K562 (cell line): ENCODE results near the gene CPLANE2. TPM values are rescaled to one million over a fixed set of nuclear protein-coding genes. Genes with fewer than 3 reads are reported as not detected.
A peak's percentile ranks its signal among the peaks of the same experiment; 100 is the strongest.

Source experiments
- BDP1 ChIP-seq: IDR thresholded peaks from 3 replicates; pipeline ENCODE4 v1.6.1; 2011; ENCODE audit not compliant: insufficient read length, insufficient read depth
- BHLHE40 ChIP-seq: IDR thresholded peaks from 2 replicates; pipeline ENCODE4 v1.6.1; 2011; ENCODE audit warnings: low read length, improper control_type of control experiment
- C11orf30 ChIP-seq: fragments of 450-650 bp; IDR thresholded peaks from 2 replicates; pipeline ENCODE4 v1.6.1; 2016; ENCODE audit warnings: low read depth, mild to moderate bottlenecking
- CREBBP ChIP-seq: IDR thresholded peaks from one replicate; pipeline ENCODE4 v1.6.1; 2012; ENCODE audit warnings: low read depth, mild to moderate bottlenecking, control low read depth, inconsistent platforms, low read length
- EGR1 ChIP-seq: fragments of 450-650 bp; conservative IDR thresholded peaks from 2 replicates; pipeline ENCODE4 v1.6.1; 2017; ENCODE audit warnings: mild to moderate bottlenecking
- ETV6 ChIP-seq, 3 experiments: fragments of 150-350 bp in 1 of 3; sonication (generic) in 1 of 3; formaldehyde crosslinking in 1 of 3; IDR thresholded peaks; 2 replicates each; pipeline versions ENCODE4 v1.6.1 to v1.8.0; 2014 to 2022; ENCODE audit warnings: borderline replicate concordance in 2 of 3, low read depth in 2 of 3, antibody characterized with exemption in 1 of 3, low read length in 1 of 3, mild to moderate bottlenecking in 1 of 3, missing genetic modification reagents in 1 of 3
- JUND ChIP-seq, 2 experiments: IDR thresholded peaks; 2 replicates in 1 of 2; 3 replicates in 1 of 2; pipeline ENCODE4 v1.6.1; 2011; ENCODE audit warnings: borderline replicate concordance in 2 of 2, low read depth in 2 of 2, low read length in 2 of 2, improper control_type of control experiment in 1 of 2, missing biosample characterization in 1 of 2, missing genetic modification characterization in 1 of 2, missing genetic modification reagents in 1 of 2
- NR2F6 ChIP-seq: fragments of 450-650 bp; formaldehyde crosslinking; IDR thresholded peaks from 2 replicates; pipeline ENCODE4 v1.4.0; 2020; ENCODE audit warnings: mild to moderate bottlenecking
- NR3C1 ChIP-seq: sonication (generic); formaldehyde crosslinking; IDR thresholded peaks from 2 replicates; pipeline ENCODE4 v1.8.1; 2022; ENCODE audit warnings: missing genetic modification reagents
- PKNOX1 ChIP-seq: fragments of 450-650 bp; IDR thresholded peaks from 2 replicates; pipeline ENCODE4 v1.6.1; 2016
- PRDM10 ChIP-seq: fragments of 450-650 bp; IDR thresholded peaks from 2 replicates; pipeline ENCODE4 v1.6.1; 2018; ENCODE audit not compliant: partially characterized antibody
- RCOR1 ChIP-seq, 2 experiments: IDR thresholded peaks; 2 replicates each; pipeline ENCODE4 v1.6.1; 2012; ENCODE audit warnings: low read depth in 2 of 2, low read length in 2 of 2, borderline replicate concordance in 1 of 2, improper control_type of control experiment in 1 of 2
- SIN3B ChIP-seq: fragments of 450-650 bp; IDR thresholded peaks from 2 replicates; pipeline ENCODE4 v1.6.1; 2017; ENCODE audit warnings: low read depth, mild to moderate bottlenecking, moderate library complexity
- SMC3 ChIP-seq: conservative IDR thresholded peaks from 2 replicates; pipeline ENCODE4 v1.6.1; 2011; ENCODE audit warnings: low read depth, low read length, improper control_type of control experiment; ENCODE audit not compliant: insufficient read depth
- TFAM ChIP-seq: fragments of 250-450 bp; sonication (Bioruptor Pico); conservative IDR thresholded peaks from 2 replicates; pipeline ENCODE4 v1.5.0; 2021; ENCODE audit warnings: mild to moderate bottlenecking, moderate library complexity
- TRIM24 ChIP-seq, 2 experiments: fragments of 450-650 bp; IDR thresholded peaks; 2 replicates each; pipeline ENCODE4 v1.6.1; 2016
- TSC22D4 ChIP-seq: fragments of 450-650 bp; IDR thresholded peaks from 2 replicates; pipeline ENCODE4 v1.6.1; 2016; ENCODE audit warnings: missing genetic modification characterization, missing biosample characterization, control low read depth
- ZFP1 ChIP-seq: fragments of 450-650 bp; formaldehyde crosslinking; IDR thresholded peaks from 2 replicates; pipeline ENCODE4 v1.4.0; 2020; ENCODE audit warnings: mild to moderate bottlenecking, mixed read lengths
- ZNF282 ChIP-seq: sonication (generic); formaldehyde crosslinking; IDR thresholded peaks from 2 replicates; pipeline ENCODE4 v1.8.1; 2023; ENCODE audit warnings: missing genetic modification reagents
- ZNF354B ChIP-seq: fragments of 250-450 bp; sonication (Bioruptor Pico); IDR thresholded peaks from 2 replicates; pipeline ENCODE4 v1.4.0; 2020
- ZNF717 ChIP-seq: fragments of 250-450 bp; sonication (Bioruptor Pico); IDR thresholded peaks from 2 replicates; pipeline ENCODE4 v1.5.0; 2021
- ZZZ3 ChIP-seq: fragments of 450-650 bp; IDR thresholded peaks from 2 replicates; pipeline ENCODE4 v1.6.1; 2016; ENCODE audit warnings: antibody characterized with exemption, mild to moderate bottlenecking, moderate library complexity
- polyA plus RNA-seq, 8 experiments: library from polyadenylated mRNA; depleted of rRNA in 4 of 8; stranded (reverse) in 5 of 8; unstranded in 3 of 8; fragments of >200 nt; fragmentation: Nextera tagmentation in 2 of 8; fragmentation: Illumina TruSeq in 1 of 8; extraction: Ambion mirVana in 2 of 8; extraction: Trizol in 1 of 8; gene quantifications; 2 replicates each; pipeline versions ENCODE4 v1.2.1 to v1.2.3, GENCODE V29; 2011 to 2014; ENCODE audit warnings: inconsistent platforms in 1 of 8, missing spikeins in 1 of 8
- total RNA-seq, 7 experiments: library from RNA; depleted of rRNA in 6 of 7; stranded (reverse); fragments of >200 nt in 6 of 7; fragmentation: Illumina TruSeq in 2 of 7; extraction: Trizol in 2 of 7; gene quantifications; 2 replicates each; pipeline versions ENCODE4 v1.2.1 to v1.2.3, GENCODE V29; 2011 to 2021; ENCODE audit warnings: low replicate concordance in 1 of 7
- TF ChIP-seq, protein P1 (sequence below): IDR thresholded peaks from 2 replicates; pipeline ENCODE4 v1.6.1; 2012; ENCODE audit warnings: low read depth, low read length, improper control_type of control experiment, borderline replicate concordance

The CPLANE2 gene
- total and polyA plus RNA-seq, 9 of the 15 experiments (the other 6 are each of a cell fraction or from before 2014, with no cell fraction given), result 0.17 to 20.9 (median 8.1) TPM

- TF ChIP-seq PKNOX1 (no peak), TRIM24 (IDR thresholded peaks at IDR 0.05) (0 out of 4 replicates have a peak, but pooled peaks of 1 of the 2 experiments have one; percentile 10), NR2F6 (CRISPR knock-in tag) (no peak), TFAM (no peak), ETV6 (IDR thresholded peaks at IDR 0.05; ENCODE audit: borderline replicate concordance in 1 of 2, low read depth in 2 of 2, low read length in 1 of 2) (no peak), ETV6 (CRISPR knock-in tag; IDR thresholded peaks at IDR 0.05; ENCODE audit: borderline replicate concordance) (no peak), JUND (IDR thresholded peaks at IDR 0.05; ENCODE audit: borderline replicate concordance, low read depth, low read length) (0 out of 2 replicates have a peak, but pooled peaks have one; percentile 29), JUND (tag; IDR thresholded peaks at IDR 0.05; ENCODE audit: borderline replicate concordance, low read depth, low read length) (peak; percentile 41; the same call in 1 of the 3 replicates), C11orf30 (no peak), CREBBP (no peak), ZFP1 (no peak), ZZZ3 (no peak), SIN3B (no peak), ZNF354B (CRISPR knock-in tag) (no peak), BDP1 (no peak), EGR1 (peak; percentile 32), RCOR1 (IDR thresholded peaks at IDR 0.05; ENCODE audit: borderline replicate concordance in 1 of 2, low read depth in 2 of 2, low read length in 2 of 2) (peak in 1 of 2 experiments; percentile 73; a peak in 1 of 4 replicates), BHLHE40 (no peak), PRDM10 (peak; percentile 15), SMC3 (peak; percentile 100), TSC22D4 (tag) (0 out of 2 replicates have a peak, but pooled peaks have one; percentile 31), ZNF282 (CRISPR knock-in tag) (no peak), ZNF717 (CRISPR knock-in tag) (no peak), NR3C1 (CRISPR knock-in tag) (no peak)
- TF ChIP-seq, protein P1, sequence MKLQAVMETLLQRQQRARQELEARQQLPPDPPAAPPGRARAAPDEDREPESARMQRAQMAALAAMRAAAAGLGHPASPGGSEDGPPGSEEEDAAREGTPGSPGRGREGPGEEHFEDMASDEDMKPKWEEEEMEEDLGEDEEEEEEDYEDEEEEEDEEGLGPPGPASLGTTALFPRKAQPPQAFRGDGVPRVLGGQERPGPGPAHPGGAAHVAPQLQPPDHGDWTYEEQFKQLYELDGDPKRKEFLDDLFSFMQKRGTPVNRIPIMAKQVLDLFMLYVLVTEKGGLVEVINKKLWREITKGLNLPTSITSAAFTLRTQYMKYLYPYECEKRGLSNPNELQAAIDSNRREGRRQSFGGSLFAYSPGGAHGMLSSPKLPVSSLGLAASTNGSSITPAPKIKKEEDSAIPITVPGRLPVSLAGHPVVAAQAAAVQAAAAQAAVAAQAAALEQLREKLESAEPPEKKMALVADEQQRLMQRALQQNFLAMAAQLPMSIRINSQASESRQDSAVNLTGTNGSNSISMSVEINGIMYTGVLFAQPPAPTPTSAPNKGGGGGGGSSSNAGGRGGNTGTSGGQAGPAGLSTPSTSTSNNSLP, result no peak
These were observed 49.1 kb downstream of the CPLANE2 start (continued) for GRCh38 chr1:16187748-16188401.
